KMS-11 (cell line): ENCODE data around the gene ENPP1.

ENCODE experiments used
- H2AFZ ChIP-seq: fragments of 200-600 bp; sonication (generic); 2 replicates; pipeline ENCODE4 v1.6.1; 2016; ENCODE audit warnings: antibody characterized with exemption, mixed run types, low read depth
- H3K27ac ChIP-seq: fragments of 200-600 bp; sonication (generic); 2 replicates; pipeline ENCODE4 v1.6.1; 2016; ENCODE audit warnings: mild to moderate bottlenecking, mixed run types
- H3K27me3 ChIP-seq: fragments of 200-600 bp; sonication (generic); 2 replicates; pipeline ENCODE4 v1.6.1; 2017; ENCODE audit warnings: mild to moderate bottlenecking, low read depth, mixed run types, moderate library complexity; ENCODE audit not compliant: insufficient read depth
- H3K36me3 ChIP-seq: fragments of 200-600 bp; sonication (generic); 2 replicates; pipeline ENCODE4 v1.6.1; 2017; ENCODE audit warnings: mild to moderate bottlenecking, mixed run types; ENCODE audit not compliant: insufficient read depth
- H3K4me1 ChIP-seq: fragments of 200-600 bp; sonication (generic); 2 replicates; pipeline ENCODE4 v1.6.1; 2016; ENCODE audit warnings: mild to moderate bottlenecking, low read depth, mixed run types; ENCODE audit not compliant: poor library complexity, severe bottlenecking
- H3K4me2 ChIP-seq: fragments of 200-600 bp; sonication (generic); 2 replicates; pipeline ENCODE4 v1.7.0; 2016; ENCODE audit warnings: mild to moderate bottlenecking, mixed run types
- H3K4me3 ChIP-seq: fragments of 200-600 bp; sonication (generic); IDR thresholded peaks from 2 replicates; pipeline ENCODE4 v1.6.1; 2017; ENCODE audit warnings: low read depth, low read length, mixed read lengths; ENCODE audit not compliant: insufficient read depth
- H3K79me2 ChIP-seq: fragments of 200-600 bp; sonication (generic); 2 replicates; pipeline ENCODE4 v1.6.1; 2016; ENCODE audit warnings: low read depth, mixed run types; ENCODE audit not compliant: insufficient read depth
- H3K9ac ChIP-seq: fragments of 200-600 bp; sonication (generic); 2 replicates; pipeline ENCODE4 v1.6.1; 2016; ENCODE audit warnings: mild to moderate bottlenecking, mixed run types
- H4K20me1 ChIP-seq: fragments of 200-600 bp; sonication (generic); 2 replicates; pipeline ENCODE4 v1.6.1; 2016; ENCODE audit warnings: mild to moderate bottlenecking, mixed run types; ENCODE audit not compliant: insufficient read depth
- CTCF ChIP-seq: fragments of 200-600 bp; sonication (generic); conservative IDR thresholded peaks from 2 replicates; pipeline ENCODE4 v1.6.1; 2017; ENCODE audit warnings: low read depth, mild to moderate bottlenecking, antibody characterized with exemption, low read length, moderate library complexity, mixed read lengths

ENPP1 gene

GRCh38 chr6:131770776-131771175 lies 37.0 kb upstream of the ENPP1 start:
- Histone ChIP-seq H2AFZ (no peak overlapping the region), H3K4me3 (no peak overlapping the region)
- no peak for TF ChIP-seq CTCF

GRCh38 chr6:131773284-131773950 lies 34.4 kb upstream of the ENPP1 start:
- Histone ChIP-seq H3K27ac (no peak overlapping the region), H3K9ac (no peak overlapping the region), H4K20me1 (no peaks in the 10 kb centered on the region), H3K4me2 (no peak overlapping the region), H3K4me3 (no peak overlapping the region), H3K4me1 (no peaks in the 10 kb centered on the region), H3K36me3 (no peaks in the 10 kb centered on the region), H3K79me2 (no peaks in the 10 kb centered on the region), H2AFZ (no peak overlapping the region), H3K27me3 (no peaks in the 10 kb centered on the region)
- TF ChIP-seq CTCF, result no peak

More at GRCh38 chr6:131770776-131771175, 37.0 kb upstream of the ENPP1 start:
- Histone ChIP-seq H3K79me2 (no peaks in the 10 kb centered on the region), H3K4me1 (no peaks in the 10 kb centered on the region), H4K20me1 (no peaks in the 10 kb centered on the region), H3K4me2 (no peak overlapping the region), H3K27ac (no peak overlapping the region), H3K9ac (no peak overlapping the region), H3K27me3 (no peaks in the 10 kb centered on the region), H3K36me3 (no peaks in the 10 kb centered on the region)

- H3K36me3 ChIP-seq, result no peaks in the 10 kb centered on the region
- H4K20me1 ChIP-seq, result no peaks in the 10 kb centered on the region
- no peak overlapping the region for H3K27ac ChIP-seq
- TF ChIP-seq CTCF, result no peak
- H3K9ac ChIP-seq, result no peak overlapping the region
- H3K4me2 ChIP-seq, result no peak overlapping the region
- no peak overlapping the region for H3K4me3 ChIP-seq
- H2AFZ ChIP-seq, result no peak overlapping the region
- no peaks in the 10 kb centered on the region for H3K79me2 ChIP-seq
- H3K27me3 ChIP-seq, result no peaks in the 10 kb centered on the region
- H3K4me1 ChIP-seq, result no peaks in the 10 kb centered on the region
These were observed 31.9 kb upstream of the ENPP1 start for GRCh38 chr6:131775886-131776285.

GRCh38 chr6:131776985-131777384 lies 30.8 kb upstream of the ENPP1 start:
- Histone ChIP-seq H3K4me2 (no peak overlapping the region), H3K36me3 (no peaks in the 10 kb centered on the region), H3K4me3 (no peak overlapping the region), H3K79me2 (no peaks in the 10 kb centered on the region), H3K27me3 (no peaks in the 10 kb centered on the region), H2AFZ (no peak overlapping the region), H3K9ac (no peak overlapping the region), H4K20me1 (no peaks in the 10 kb centered on the region), H3K4me1 (no peaks in the 10 kb centered on the region), H3K27ac (no peak overlapping the region)
- TF ChIP-seq CTCF, result no peak
